Measurements from ENCODE around the gene BMP6. TPM values are rescaled to one million over a fixed set of nuclear protein-coding genes. Genes with fewer than 3 reads are reported as not detected.

BMP6 gene
- total and polyA plus RNA-seq, 2 experiments from 2014 or later: 0.84 to 2.8 TPM

DNA sequence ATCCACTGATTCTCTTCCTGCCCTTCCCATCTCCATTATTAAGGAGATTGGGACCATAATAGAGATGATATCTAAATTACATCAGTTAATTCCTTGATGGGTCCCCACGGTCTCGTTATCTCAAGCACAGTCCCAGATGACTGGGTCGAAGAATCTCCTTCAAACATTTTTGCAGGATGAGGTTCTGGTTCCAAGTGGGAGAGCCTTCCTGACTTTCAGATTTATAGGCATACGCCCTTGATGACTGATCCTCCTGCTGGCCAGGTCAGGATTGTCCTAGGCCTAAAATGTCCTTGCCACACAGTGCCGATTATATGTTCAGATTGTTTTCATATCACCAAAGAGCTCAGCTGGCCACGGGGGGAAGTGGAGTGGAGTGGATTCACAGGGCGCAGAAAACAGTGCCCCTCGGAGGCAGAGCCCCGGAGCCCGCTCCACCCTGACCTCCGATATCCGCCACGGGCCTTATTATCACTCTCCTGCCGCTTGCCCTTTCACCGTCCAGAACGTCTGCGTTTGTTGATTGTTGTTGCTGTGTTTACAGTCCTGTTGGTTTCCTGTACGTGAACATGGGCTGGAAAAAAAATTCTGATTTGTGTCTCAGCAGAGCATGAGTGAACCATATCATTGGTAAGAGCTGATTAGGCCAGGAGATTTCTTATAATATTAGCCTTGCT, 8.9 kb downstream of the BMP6 start:
- TF ChIP-seq NANOG (IDR thresholded peaks at IDR 0.05; ENCODE audit: borderline replicate concordance) (no peak), ZNF114 (CRISPR knock-in tag; IDR thresholded peaks at IDR 0.05) (no peak), EZH2phosphoT487 (IDR thresholded peaks at IDR 0.05; ENCODE audit: unreplicated experiment) (no peak), ZNF331 (CRISPR knock-in tag; IDR thresholded peaks at IDR 0.05; ENCODE audit: low read depth) (no peak), JUNB (IDR thresholded peaks at IDR 0.05; ENCODE audit: unreplicated experiment) (no peak), STAT1 (IDR thresholded peaks at IDR 0.05; ENCODE audit: unreplicated experiment) (no peak), EZH2 (IDR thresholded peaks at IDR 0.05; ENCODE audit: low read depth, unreplicated experiment) (no peak)
- TF ChIP-seq, protein P1, sequence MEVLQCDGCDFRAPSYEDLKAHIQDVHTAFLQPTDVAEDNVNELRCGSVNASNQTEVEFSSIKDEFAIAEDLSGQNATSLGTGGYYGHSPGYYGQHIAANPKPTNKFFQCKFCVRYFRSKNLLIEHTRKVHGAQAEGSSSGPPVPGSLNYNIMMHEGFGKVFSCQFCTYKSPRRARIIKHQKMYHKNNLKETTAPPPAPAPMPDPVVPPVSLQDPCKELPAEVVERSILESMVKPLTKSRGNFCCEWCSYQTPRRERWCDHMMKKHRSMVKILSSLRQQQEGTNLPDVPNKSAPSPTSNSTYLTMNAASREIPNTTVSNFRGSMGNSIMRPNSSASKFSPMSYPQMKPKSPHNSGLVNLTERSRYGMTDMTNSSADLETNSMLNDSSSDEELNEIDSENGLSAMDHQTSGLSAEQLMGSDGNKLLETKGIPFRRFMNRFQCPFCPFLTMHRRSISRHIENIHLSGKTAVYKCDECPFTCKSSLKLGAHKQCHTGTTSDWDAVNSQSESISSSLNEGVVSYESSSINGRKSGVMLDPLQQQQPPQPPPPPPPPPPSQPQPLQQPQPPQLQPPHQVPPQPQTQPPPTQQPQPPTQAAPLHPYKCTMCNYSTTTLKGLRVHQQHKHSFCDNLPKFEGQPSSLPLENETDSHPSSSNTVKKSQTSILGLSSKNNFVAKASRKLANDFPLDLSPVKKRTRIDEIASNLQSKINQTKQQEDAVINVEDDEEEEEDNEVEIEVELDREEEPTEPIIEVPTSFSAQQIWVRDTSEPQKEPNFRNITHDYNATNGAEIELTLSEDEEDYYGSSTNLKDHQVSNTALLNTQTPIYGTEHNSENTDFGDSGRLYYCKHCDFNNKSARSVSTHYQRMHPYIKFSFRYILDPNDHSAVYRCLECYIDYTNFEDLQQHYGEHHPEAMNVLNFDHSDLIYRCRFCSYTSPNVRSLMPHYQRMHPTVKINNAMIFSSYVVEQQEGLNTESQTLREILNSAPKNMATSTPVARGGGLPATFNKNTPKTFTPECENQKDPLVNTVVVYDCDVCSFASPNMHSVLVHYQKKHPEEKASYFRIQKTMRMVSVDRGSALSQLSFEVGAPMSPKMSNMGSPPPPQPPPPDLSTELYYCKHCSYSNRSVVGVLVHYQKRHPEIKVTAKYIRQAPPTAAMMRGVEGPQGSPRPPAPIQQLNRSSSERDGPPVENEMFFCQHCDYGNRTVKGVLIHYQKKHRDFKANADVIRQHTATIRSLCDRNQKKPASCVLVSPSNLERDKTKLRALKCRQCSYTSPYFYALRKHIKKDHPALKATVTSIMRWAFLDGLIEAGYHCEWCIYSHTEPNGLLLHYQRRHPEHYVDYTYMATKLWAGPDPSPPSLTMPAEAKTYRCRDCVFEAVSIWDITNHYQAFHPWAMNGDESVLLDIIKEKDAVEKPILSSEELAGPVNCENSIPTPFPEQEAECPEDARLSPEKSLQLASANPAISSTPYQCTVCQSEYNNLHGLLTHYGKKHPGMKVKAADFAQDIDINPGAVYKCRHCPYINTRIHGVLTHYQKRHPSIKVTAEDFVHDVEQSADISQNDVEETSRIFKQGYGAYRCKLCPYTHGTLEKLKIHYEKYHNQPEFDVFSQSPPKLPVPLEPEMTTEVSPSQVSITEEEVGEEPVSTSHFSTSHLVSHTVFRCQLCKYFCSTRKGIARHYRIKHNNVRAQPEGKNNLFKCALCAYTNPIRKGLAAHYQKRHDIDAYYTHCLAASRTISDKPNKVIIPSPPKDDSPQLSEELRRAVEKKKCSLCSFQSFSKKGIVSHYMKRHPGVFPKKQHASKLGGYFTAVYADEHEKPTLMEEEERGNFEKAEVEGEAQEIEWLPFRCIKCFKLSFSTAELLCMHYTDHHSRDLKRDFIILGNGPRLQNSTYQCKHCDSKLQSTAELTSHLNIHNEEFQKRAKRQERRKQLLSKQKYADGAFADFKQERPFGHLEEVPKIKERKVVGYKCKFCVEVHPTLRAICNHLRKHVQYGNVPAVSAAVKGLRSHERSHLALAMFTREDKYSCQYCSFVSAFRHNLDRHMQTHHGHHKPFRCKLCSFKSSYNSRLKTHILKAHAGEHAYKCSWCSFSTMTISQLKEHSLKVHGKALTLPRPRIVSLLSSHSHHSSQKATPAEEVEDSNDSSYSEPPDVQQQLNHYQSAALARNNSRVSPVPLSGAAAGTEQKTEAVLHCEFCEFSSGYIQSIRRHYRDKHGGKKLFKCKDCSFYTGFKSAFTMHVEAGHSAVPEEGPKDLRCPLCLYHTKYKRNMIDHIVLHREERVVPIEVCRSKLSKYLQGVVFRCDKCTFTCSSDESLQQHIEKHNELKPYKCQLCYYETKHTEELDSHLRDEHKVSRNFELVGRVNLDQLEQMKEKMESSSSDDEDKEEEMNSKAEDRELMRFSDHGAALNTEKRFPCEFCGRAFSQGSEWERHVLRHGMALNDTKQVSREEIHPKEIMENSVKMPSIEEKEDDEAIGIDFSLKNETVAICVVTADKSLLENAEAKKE (CRISPR knock-in tag; IDR thresholded peaks at IDR 0.05): no peak
- TF ChIP-seq, protein P2, sequence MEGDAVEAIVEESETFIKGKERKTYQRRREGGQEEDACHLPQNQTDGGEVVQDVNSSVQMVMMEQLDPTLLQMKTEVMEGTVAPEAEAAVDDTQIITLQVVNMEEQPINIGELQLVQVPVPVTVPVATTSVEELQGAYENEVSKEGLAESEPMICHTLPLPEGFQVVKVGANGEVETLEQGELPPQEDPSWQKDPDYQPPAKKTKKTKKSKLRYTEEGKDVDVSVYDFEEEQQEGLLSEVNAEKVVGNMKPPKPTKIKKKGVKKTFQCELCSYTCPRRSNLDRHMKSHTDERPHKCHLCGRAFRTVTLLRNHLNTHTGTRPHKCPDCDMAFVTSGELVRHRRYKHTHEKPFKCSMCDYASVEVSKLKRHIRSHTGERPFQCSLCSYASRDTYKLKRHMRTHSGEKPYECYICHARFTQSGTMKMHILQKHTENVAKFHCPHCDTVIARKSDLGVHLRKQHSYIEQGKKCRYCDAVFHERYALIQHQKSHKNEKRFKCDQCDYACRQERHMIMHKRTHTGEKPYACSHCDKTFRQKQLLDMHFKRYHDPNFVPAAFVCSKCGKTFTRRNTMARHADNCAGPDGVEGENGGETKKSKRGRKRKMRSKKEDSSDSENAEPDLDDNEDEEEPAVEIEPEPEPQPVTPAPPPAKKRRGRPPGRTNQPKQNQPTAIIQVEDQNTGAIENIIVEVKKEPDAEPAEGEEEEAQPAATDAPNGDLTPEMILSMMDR (conservative IDR thresholded peaks at IDR 0.05; ENCODE audit: low read depth in 2 of 2): no peak
- TF ChIP-seq, protein P3, sequence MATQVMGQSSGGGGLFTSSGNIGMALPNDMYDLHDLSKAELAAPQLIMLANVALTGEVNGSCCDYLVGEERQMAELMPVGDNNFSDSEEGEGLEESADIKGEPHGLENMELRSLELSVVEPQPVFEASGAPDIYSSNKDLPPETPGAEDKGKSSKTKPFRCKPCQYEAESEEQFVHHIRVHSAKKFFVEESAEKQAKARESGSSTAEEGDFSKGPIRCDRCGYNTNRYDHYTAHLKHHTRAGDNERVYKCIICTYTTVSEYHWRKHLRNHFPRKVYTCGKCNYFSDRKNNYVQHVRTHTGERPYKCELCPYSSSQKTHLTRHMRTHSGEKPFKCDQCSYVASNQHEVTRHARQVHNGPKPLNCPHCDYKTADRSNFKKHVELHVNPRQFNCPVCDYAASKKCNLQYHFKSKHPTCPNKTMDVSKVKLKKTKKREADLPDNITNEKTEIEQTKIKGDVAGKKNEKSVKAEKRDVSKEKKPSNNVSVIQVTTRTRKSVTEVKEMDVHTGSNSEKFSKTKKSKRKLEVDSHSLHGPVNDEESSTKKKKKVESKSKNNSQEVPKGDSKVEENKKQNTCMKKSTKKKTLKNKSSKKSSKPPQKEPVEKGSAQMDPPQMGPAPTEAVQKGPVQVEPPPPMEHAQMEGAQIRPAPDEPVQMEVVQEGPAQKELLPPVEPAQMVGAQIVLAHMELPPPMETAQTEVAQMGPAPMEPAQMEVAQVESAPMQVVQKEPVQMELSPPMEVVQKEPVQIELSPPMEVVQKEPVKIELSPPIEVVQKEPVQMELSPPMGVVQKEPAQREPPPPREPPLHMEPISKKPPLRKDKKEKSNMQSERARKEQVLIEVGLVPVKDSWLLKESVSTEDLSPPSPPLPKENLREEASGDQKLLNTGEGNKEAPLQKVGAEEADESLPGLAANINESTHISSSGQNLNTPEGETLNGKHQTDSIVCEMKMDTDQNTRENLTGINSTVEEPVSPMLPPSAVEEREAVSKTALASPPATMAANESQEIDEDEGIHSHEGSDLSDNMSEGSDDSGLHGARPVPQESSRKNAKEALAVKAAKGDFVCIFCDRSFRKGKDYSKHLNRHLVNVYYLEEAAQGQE (IDR thresholded peaks at IDR 0.05; ENCODE audit: unreplicated experiment): no peak
- TF ChIP-seq, protein P4, sequence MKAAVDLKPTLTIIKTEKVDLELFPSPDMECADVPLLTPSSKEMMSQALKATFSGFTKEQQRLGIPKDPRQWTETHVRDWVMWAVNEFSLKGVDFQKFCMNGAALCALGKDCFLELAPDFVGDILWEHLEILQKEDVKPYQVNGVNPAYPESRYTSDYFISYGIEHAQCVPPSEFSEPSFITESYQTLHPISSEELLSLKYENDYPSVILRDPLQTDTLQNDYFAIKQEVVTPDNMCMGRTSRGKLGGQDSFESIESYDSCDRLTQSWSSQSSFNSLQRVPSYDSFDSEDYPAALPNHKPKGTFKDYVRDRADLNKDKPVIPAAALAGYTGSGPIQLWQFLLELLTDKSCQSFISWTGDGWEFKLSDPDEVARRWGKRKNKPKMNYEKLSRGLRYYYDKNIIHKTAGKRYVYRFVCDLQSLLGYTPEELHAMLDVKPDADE (IDR thresholded peaks at IDR 0.05): no peak
- H4K20me1 ChIP-seq (replicated peaks; ENCODE audit: insufficient read depth): no peaks in the 10 kb centered on the region
- Mint-ChIP-seq H3K27ac (no peak overlapping the region), H3K36me3 (ENCODE audit: low read depth) (no peaks in the 10 kb centered on the region), H3K4me1 (peaks cover 22% of the 10 kb centered on the region), H3K9me3 (no peaks in the 10 kb centered on the region), H3K27me3 (ENCODE audit: insufficient read depth, low read depth, poor library complexity) (peaks cover 2% of the 10 kb centered on the region), H3K4me3 (no peak overlapping the region)
- H3K9me2 ChIP-seq (ENCODE audit: insufficient read depth): no peaks in the 10 kb centered on the region
- H2AFZ ChIP-seq: no peak overlapping the region
- no peak overlapping the region for H3K4me2 ChIP-seq
- DNase-seq (ENCODE audit: low spot score) (no peak), ATAC-seq (no peak; the same call in 2 of the 3 replicates)
- peaks cover 11% of the 10 kb centered on the region for H3K27me3 ChIP-seq (ENCODE audit: insufficient read depth)
- no peak overlapping the region for H3K27ac ChIP-seq (ENCODE audit: low read depth)
- H3K4me3 ChIP-seq: no peak overlapping the region
- H3K79me2 ChIP-seq (replicated peaks; ENCODE audit: insufficient read depth): no peaks in the 10 kb centered on the region
- H3K36me3 ChIP-seq (ENCODE audit: insufficient read depth): no peaks in the 10 kb centered on the region
- H3F3A ChIP-seq (replicated peaks; ENCODE audit: low read depth): no peaks in the 10 kb centered on the region
- peaks cover 16% of the 10 kb centered on the region for H3K4me1 ChIP-seq (ENCODE audit: insufficient read depth)
